Nephron (organoid): ENCODE results near the gene HECW1.

ENCODE experiments used
- H3K27ac Mint-ChIP-seq, 3 experiments: 2 replicates each; pipeline ENCODE4 v1.8.0; 2020; ENCODE audit warnings: mixed read lengths in 3 of 3, mild to moderate bottlenecking in 2 of 3, moderate library complexity in 1 of 3
- H3K27me3 Mint-ChIP-seq: 2 replicates; pipeline ENCODE4 v1.8.0; 2021; ENCODE audit warnings: low read depth, mild to moderate bottlenecking, moderate library complexity, mixed read lengths
- H3K36me3 Mint-ChIP-seq: 2 replicates; pipeline ENCODE4 v1.8.0; 2020; ENCODE audit warnings: low read depth, mixed read lengths
- H3K4me1 Mint-ChIP-seq: 2 replicates; pipeline ENCODE4 v1.8.0; 2020; ENCODE audit warnings: mixed read lengths
- H3K4me3 Mint-ChIP-seq, 3 experiments: 2 replicates each; pipeline ENCODE4 v1.8.0; 2020; ENCODE audit warnings: mild to moderate bottlenecking in 3 of 3, mixed read lengths in 3 of 3, moderate library complexity in 2 of 3
- H3K9me3 Mint-ChIP-seq: 2 replicates; pipeline ENCODE4 v1.8.0; 2020; ENCODE audit warnings: mixed read lengths
- CTCF ChIP-seq, 3 experiments: fragments of 200-600 bp; sonication (generic); IDR thresholded peaks; one replicate each; pipeline ENCODE4 v1.5.0; 2021; ENCODE audit warnings: antibody characterized with exemption in 3 of 3; ENCODE audit not compliant: unreplicated experiment in 3 of 3

HECW1 gene

GRCh38 chr7:43077285-43077684 is 35.2 kb upstream of the HECW1 start:
- Mint-ChIP-seq H3K27me3 (no peaks in the 10 kb centered on the region), H3K4me3 (no peak overlapping the region), H3K4me1 (peaks cover 11% of the 10 kb centered on the region), H3K27ac (no peak overlapping the region), H3K36me3 (no peaks in the 10 kb centered on the region), H3K9me3 (peaks cover 2% of the 10 kb centered on the region)
- TF ChIP-seq CTCF (IDR thresholded peaks at IDR 0.05; ENCODE audit: unreplicated experiment in 3 of 3), result no peak

- H3K27me3 Mint-ChIP-seq, result no peaks in the 10 kb centered on the region
- H3K4me1 Mint-ChIP-seq, result peaks cover 7% of the 10 kb centered on the region
- H3K9me3 Mint-ChIP-seq, result peaks cover 5% of the 10 kb centered on the region
These were observed 34.6 kb upstream of the HECW1 start for GRCh38 chr7:43077732-43078391.

GRCh38 chr7:43078794-43079193 is 33.7 kb upstream of the HECW1 start:
- no peak overlapping the region for H3K27ac Mint-ChIP-seq
- no peak for TF ChIP-seq CTCF (IDR thresholded peaks at IDR 0.05; ENCODE audit: unreplicated experiment in 3 of 3)

More at GRCh38 chr7:43077732-43078391, 34.6 kb upstream of the HECW1 start:
- Mint-ChIP-seq H3K36me3 (no peaks in the 10 kb centered on the region), H3K4me3 (no peak overlapping the region), H3K27ac (no peak overlapping the region)
- no peak for TF ChIP-seq CTCF (IDR thresholded peaks at IDR 0.05; ENCODE audit: unreplicated experiment in 3 of 3)

GRCh38 chr7:43081603-43082002 is 30.8 kb upstream of the HECW1 start:
- no peak overlapping the region for H3K4me3 Mint-ChIP-seq
- peaks cover 5% of the 10 kb centered on the region for H3K4me1 Mint-ChIP-seq
- TF ChIP-seq CTCF (IDR thresholded peaks at IDR 0.05; ENCODE audit: unreplicated experiment in 3 of 3), result no peak
- H3K27ac Mint-ChIP-seq, result no peak overlapping the region
- H3K36me3 Mint-ChIP-seq, result no peaks in the 10 kb centered on the region
- H3K9me3 Mint-ChIP-seq, result peaks cover 3% of the 10 kb centered on the region
- H3K27me3 Mint-ChIP-seq, result peaks cover 4% of the 10 kb centered on the region

More at GRCh38 chr7:43078794-43079193, 33.7 kb upstream of the HECW1 start:
- no peaks in the 10 kb centered on the region for H3K36me3 Mint-ChIP-seq
- H3K4me1 Mint-ChIP-seq, result peaks cover 5% of the 10 kb centered on the region
- H3K4me3 Mint-ChIP-seq, result no peak overlapping the region
- H3K9me3 Mint-ChIP-seq, result peaks cover 5% of the 10 kb centered on the region
- no peaks in the 10 kb centered on the region for H3K27me3 Mint-ChIP-seq

GRCh38 chr7:43083106-43083505 is 29.3 kb upstream of the HECW1 start:
- H3K27ac Mint-ChIP-seq, result no peak overlapping the region
- no peaks in the 10 kb centered on the region for H3K4me1 Mint-ChIP-seq
- H3K4me3 Mint-ChIP-seq, result no peak overlapping the region
- no peaks in the 10 kb centered on the region for H3K36me3 Mint-ChIP-seq
- TF ChIP-seq CTCF (IDR thresholded peaks at IDR 0.05; ENCODE audit: unreplicated experiment in 3 of 3), result no peak
- peaks cover 4% of the 10 kb centered on the region for H3K27me3 Mint-ChIP-seq
- peaks cover 3% of the 10 kb centered on the region for H3K9me3 Mint-ChIP-seq

- TF ChIP-seq CTCF (IDR thresholded peaks at IDR 0.05; ENCODE audit: unreplicated experiment in 3 of 3), result no peak
- no peaks in the 10 kb centered on the region for H3K4me1 Mint-ChIP-seq
These were observed 27.4 kb upstream of the HECW1 start for GRCh38 chr7:43085017-43085416.

More at GRCh38 chr7:43085017-43085416, 27.4 kb upstream of the HECW1 start:
- Mint-ChIP-seq H3K36me3 (no peaks in the 10 kb centered on the region), H3K4me3 (no peak overlapping the region), H3K27ac (no peak overlapping the region), H3K9me3 (peaks cover 3% of the 10 kb centered on the region), H3K27me3 (peaks cover 4% of the 10 kb centered on the region)
